Endothelial cell of umbilical vein (primary cell): Measurements from ENCODE around the gene TRAPPC3. TPM values are rescaled to one million over a fixed set of nuclear protein-coding genes. Genes with fewer than 3 reads are reported as not detected.
A peak's percentile ranks its signal among the peaks of the same experiment; 100 is the strongest.

Experiments
- BruUV-seq: library from RNA; stranded (reverse); fragments of 400-500 nt; replicated peaks from 2 replicates; lab custom pipeline; 2021; lab: Mats Ljungman, UMichigan
- CTCF ChIA-PET: fragments of 300-600, 350-600 bp; sonication (Branson Sonifier 250); formaldehyde crosslinking; loops from one replicate; lab custom pipeline; 2021; ENCODE audit warnings: antibody characterized with exemption, inconsistent platforms; lab: Charles Lee
- POLR2A ChIA-PET: fragments of 300-600, 350-600 bp; sonication (Branson Sonifier 250); formaldehyde crosslinking; loops from one replicate; lab custom pipeline; 2021; ENCODE audit warnings: antibody characterized with exemption, inconsistent platforms; lab: Charles Lee
- DNase-seq: peaks from one replicate; pipeline ENCODE4 v3.0.0-alpha.2; 2011; ENCODE audit warnings: low read depth, low spot score
- FAIRE-seq: peaks from 2 replicates; lab custom pipeline; 2011; peaks lifted over from hg19 to GRCh38; lab: Jason Lieb, UNC
- H2AFZ ChIP-seq: 2 replicates; pipeline ENCODE4 v1.6.0; 2012; ENCODE audit warnings: low read depth, low read length, control low read depth, inconsistent platforms
- H3K27ac ChIP-seq: 2 replicates; pipeline ENCODE4 v1.5.1; 2011; ENCODE audit warnings: low read depth, mild to moderate bottlenecking, control low read depth, low read length, moderate library complexity; ENCODE audit not compliant: insufficient read depth
- H3K27me3 ChIP-seq, 2 experiments: 2 replicates each; pipeline versions ENCODE4 v1.6.0 to v1.6.1; 2011; ENCODE audit warnings: low read length in 2 of 2, mixed read lengths in 1 of 2; ENCODE audit not compliant: control insufficient read depth in 2 of 2, insufficient read depth in 2 of 2
- H3K36me3 ChIP-seq, 2 experiments: 2 replicates in 1 of 2; 3 replicates in 1 of 2; pipeline ENCODE4 v1.5.1; 2011; ENCODE audit warnings: low read length in 2 of 2, mild to moderate bottlenecking in 1 of 2, moderate library complexity in 1 of 2; ENCODE audit not compliant: control insufficient read depth in 2 of 2, insufficient read depth in 2 of 2; ENCODE audit errors: extremely low read depth in 1 of 2
- H3K4me1 ChIP-seq: 3 replicates; pipeline ENCODE4 v1.5.1; 2011; ENCODE audit warnings: mild to moderate bottlenecking, low read length; ENCODE audit not compliant: control insufficient read depth, insufficient read depth; ENCODE audit errors: extremely low read depth
- H3K4me2 ChIP-seq: 2 replicates; pipeline ENCODE4 v1.6.1; 2011; ENCODE audit warnings: low read length, control low read depth, mixed read lengths; ENCODE audit not compliant: insufficient read depth
- H3K4me3 ChIP-seq, 3 experiments: fragments of 200-600 bp in 1 of 3; sonication (generic), shearing (Covaris generic) in 1 of 3; replicated peaks in 1 of 3; 2 replicates each; pipeline ENCODE4 v1.5.1; 2011 to 2016; ENCODE audit warnings: control low read depth in 3 of 3, low read length in 3 of 3, mild to moderate bottlenecking in 2 of 3, inconsistent platforms in 1 of 3, low read depth in 1 of 3, moderate library complexity in 1 of 3; ENCODE audit not compliant: insufficient read depth in 1 of 3
- H3K79me2 ChIP-seq: 2 replicates; pipeline ENCODE4 v1.6.0; 2012; ENCODE audit warnings: low read length, inconsistent platforms; ENCODE audit not compliant: control insufficient read depth, insufficient read depth
- H3K9ac ChIP-seq: replicated peaks from 2 replicates; pipeline ENCODE3; 2011; ENCODE audit warnings: low read length, control low read depth; ENCODE audit not compliant: insufficient read depth; ENCODE audit errors: extremely low read depth
- H3K9me1 ChIP-seq: replicated peaks from 3 replicates; pipeline ENCODE4 v1.6.0; 2011; ENCODE audit warnings: mild to moderate bottlenecking, low read length; ENCODE audit not compliant: control insufficient read depth, insufficient read depth; ENCODE audit errors: extremely low read depth
- H3K9me3 ChIP-seq: replicated peaks from 2 replicates; pipeline ENCODE4 v1.5.1; 2012; ENCODE audit warnings: low read length, inconsistent platforms; ENCODE audit not compliant: control insufficient read depth, insufficient read depth
- H4K20me1 ChIP-seq: replicated peaks from 2 replicates; pipeline ENCODE3; 2011; ENCODE audit warnings: mild to moderate bottlenecking, low read length; ENCODE audit not compliant: control insufficient read depth, insufficient read depth; ENCODE audit errors: extremely low read depth
- CTCF ChIP-seq, 2 donors: IDR thresholded peaks; 1 replicate in 1 of 2; 2 replicates in 1 of 2; pipeline ENCODE4 v1.5.1; 2011; ENCODE audit warnings: low read length in 2 of 2, mild to moderate bottlenecking in 2 of 2, moderate library complexity in 2 of 2, control low read depth in 1 of 2, inconsistent platforms in 1 of 2, low read depth in 1 of 2; ENCODE audit not compliant: insufficient read depth in 1 of 2; ENCODE audit errors: extremely low read depth in 1 of 2
- EZH2 ChIP-seq: IDR thresholded peaks from 2 replicates; pipeline ENCODE4 v1.6.1; 2012; ENCODE audit warnings: borderline replicate concordance, low read depth, mild to moderate bottlenecking, moderate library complexity, low read length, inconsistent platforms; ENCODE audit not compliant: severe bottlenecking
- FOS ChIP-seq: IDR thresholded peaks from 2 replicates; pipeline ENCODE4 v1.6.1; 2011; ENCODE audit warnings: mild to moderate bottlenecking, low read length, moderate library complexity, borderline replicate concordance; ENCODE audit not compliant: insufficient read depth
- GATA2 ChIP-seq: IDR thresholded peaks from 2 replicates; pipeline ENCODE4 v1.7.0; 2011; ENCODE audit warnings: low read depth, mild to moderate bottlenecking, moderate library complexity, mixed read lengths, low read length; ENCODE audit not compliant: insufficient read length, insufficient read depth
- JUN ChIP-seq: IDR thresholded peaks from 2 replicates; pipeline ENCODE4 v1.6.1; 2011; ENCODE audit warnings: borderline replicate concordance, low read depth; ENCODE audit not compliant: insufficient read length, insufficient read depth
- MAX ChIP-seq: IDR thresholded peaks from 2 replicates; pipeline ENCODE4 v1.6.1; 2011; ENCODE audit not compliant: insufficient read depth, insufficient read length
- MYC ChIP-seq: IDR thresholded peaks from one replicate; pipeline ENCODE4 v1.6.1; 2011; ENCODE audit warnings: mild to moderate bottlenecking, low read depth, low read length
- POLR2A ChIP-seq: IDR thresholded peaks from 2 replicates; pipeline ENCODE4 v1.6.1; 2012; ENCODE audit warnings: low read depth, mild to moderate bottlenecking, control low read depth, low read length
- POLR2AphosphoS5 ChIP-seq: IDR thresholded peaks from 2 replicates; pipeline ENCODE4 v1.6.1; 2012; ENCODE audit warnings: low read depth, mild to moderate bottlenecking, control low read depth, low read length, moderate library complexity; ENCODE audit not compliant: insufficient read depth
- dilution Hi-C: fragments of 300-500 bp; cut with MboI; formaldehyde crosslinking; loops from one replicate; pipeline ENCODE4 v1.15.0; 2019; ENCODE audit warnings: low sequenced_read_pairs; ENCODE audit not compliant: extremely low pct_ligation_motif_present
- intact Hi-C: fragments of 100-400 bp; cut with micrococcal nuclease; formaldehyde crosslinking; loops from one replicate; pipeline ENCODE4 v1.10.0; 2022
- polyA plus RNA-seq, 4 experiments: library from polyadenylated mRNA; depleted of rRNA in 3 of 4; stranded (reverse) in 3 of 4; unstranded in 1 of 4; fragments of >200 nt; gene quantifications; 2 replicates each; pipeline versions ENCODE4 v1.2.1 to v1.2.3, GENCODE V29; 2011 to 2012; ENCODE audit warnings: missing spikeins in 1 of 4
- total RNA-seq: library from RNA; stranded (reverse); gene quantifications from 2 replicates; pipeline ENCODE4 v1.2.3, GENCODE V29; 2021

The TRAPPC3 gene
- total and polyA plus RNA-seq, 2 donors (not counting 3 experiments of a cell fraction or from before 2014, with no cell fraction given): 93.4 to 125 TPM

- FAIRE-seq: peak; percentile 100
- H4K20me1 ChIP-seq: no peaks in the 10 kb centered on the region
- peaks cover 12% of the 10 kb centered on the region for H3K79me2 ChIP-seq
- H3K27me3 ChIP-seq: no peaks in the 10 kb centered on the region
- no peaks in the 10 kb centered on the region for H3K9me3 ChIP-seq
- no peak overlapping the region for H2AFZ ChIP-seq
- intact Hi-C loops: loop anchor here (1.0 kb wide), 3 partner anchors 13 to 52 kb away; partner anchors contain the start of gene TRAPPC3
- peaks cover 46% of the 10 kb centered on the region for H3K4me1 ChIP-seq
- H3K9ac ChIP-seq: peak overlapping the region; percentile 11
- dilution Hi-C loops: no loop called here
- peak overlapping the region; percentile 51 for H3K4me2 ChIP-seq
- H3K9me1 ChIP-seq: no peaks in the 10 kb centered on the region
- H3K27ac ChIP-seq: peak overlapping the region; percentile 95
- H3K4me3 ChIP-seq: no peak overlapping the region
- TF ChIP-seq POLR2AphosphoS5 (peak; percentile 85), EZH2 (no peak), MYC (no peak), MAX (no peak), POLR2A (no peak), CTCF (IDR thresholded peaks at IDR 0.05; ENCODE audit: extremely low read depth in 1 of 2, insufficient read depth in 1 of 2, low read depth in 1 of 2, low read length in 2 of 2) (no peak), FOS (peak; percentile 82), JUN (peak; percentile 76), GATA2 (no peak)
- BruUV-seq: no TSS peak
- ChIA-PET POLR2A (interaction anchor here (0.9 kb wide), 1 partner anchor 13 kb away, joined by 3 read pairs; the partner anchor contains the start of gene TRAPPC3), CTCF (interaction anchor here (0.8 to 5.7 kb wide), 4 partner anchors 13 to 52 kb away, joined by 3 to 233 read pairs (median 38); partner anchors contain the start of gene TRAPPC3)
- DNase-seq: peak; percentile 83
- peaks cover 4 to 11% of the 10 kb centered on the region in 2 experiments for H3K36me3 ChIP-seq
Observed at GRCh38 chr1:36136535-36136934, 12.8 kb downstream of the TRAPPC3 start.
